ENCODE data around the gene CALD1.

DNA sequence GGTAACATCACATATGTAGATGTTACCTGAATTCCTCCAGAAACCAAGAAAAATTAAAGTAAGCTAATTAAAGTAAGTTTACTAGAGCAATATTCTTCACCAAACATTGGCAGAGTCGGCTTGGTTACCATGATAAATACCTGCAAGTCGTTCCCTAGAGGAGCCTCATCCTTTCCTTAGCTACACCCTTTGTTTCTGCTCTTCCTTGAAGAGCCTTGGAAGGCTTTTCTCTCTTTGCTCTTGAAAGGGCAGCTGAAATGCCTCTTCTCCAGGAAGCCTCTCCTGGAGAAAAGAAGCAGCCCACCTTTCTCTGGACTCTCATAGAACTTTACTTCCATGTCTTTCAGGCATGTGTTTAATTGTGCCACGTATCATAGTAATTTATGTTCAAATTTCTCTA lies 34.9 kb upstream of the CALD1 start:
- TF ChIP-seq, protein P1, sequence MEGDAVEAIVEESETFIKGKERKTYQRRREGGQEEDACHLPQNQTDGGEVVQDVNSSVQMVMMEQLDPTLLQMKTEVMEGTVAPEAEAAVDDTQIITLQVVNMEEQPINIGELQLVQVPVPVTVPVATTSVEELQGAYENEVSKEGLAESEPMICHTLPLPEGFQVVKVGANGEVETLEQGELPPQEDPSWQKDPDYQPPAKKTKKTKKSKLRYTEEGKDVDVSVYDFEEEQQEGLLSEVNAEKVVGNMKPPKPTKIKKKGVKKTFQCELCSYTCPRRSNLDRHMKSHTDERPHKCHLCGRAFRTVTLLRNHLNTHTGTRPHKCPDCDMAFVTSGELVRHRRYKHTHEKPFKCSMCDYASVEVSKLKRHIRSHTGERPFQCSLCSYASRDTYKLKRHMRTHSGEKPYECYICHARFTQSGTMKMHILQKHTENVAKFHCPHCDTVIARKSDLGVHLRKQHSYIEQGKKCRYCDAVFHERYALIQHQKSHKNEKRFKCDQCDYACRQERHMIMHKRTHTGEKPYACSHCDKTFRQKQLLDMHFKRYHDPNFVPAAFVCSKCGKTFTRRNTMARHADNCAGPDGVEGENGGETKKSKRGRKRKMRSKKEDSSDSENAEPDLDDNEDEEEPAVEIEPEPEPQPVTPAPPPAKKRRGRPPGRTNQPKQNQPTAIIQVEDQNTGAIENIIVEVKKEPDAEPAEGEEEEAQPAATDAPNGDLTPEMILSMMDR (IDR thresholded peaks at IDR 0.05; ENCODE audit: insufficient read depth, low read length, poor library complexity, severe bottlenecking) = no peak
- no peak for TF ChIP-seq EZH2phosphoT487 (conservative IDR thresholded peaks at IDR 0.05; ENCODE audit: low read length)

Data from SU-DHL-6 (cell line).